ENCODE data around the gene FRMPD4.

FRMPD4 gene

DNA sequence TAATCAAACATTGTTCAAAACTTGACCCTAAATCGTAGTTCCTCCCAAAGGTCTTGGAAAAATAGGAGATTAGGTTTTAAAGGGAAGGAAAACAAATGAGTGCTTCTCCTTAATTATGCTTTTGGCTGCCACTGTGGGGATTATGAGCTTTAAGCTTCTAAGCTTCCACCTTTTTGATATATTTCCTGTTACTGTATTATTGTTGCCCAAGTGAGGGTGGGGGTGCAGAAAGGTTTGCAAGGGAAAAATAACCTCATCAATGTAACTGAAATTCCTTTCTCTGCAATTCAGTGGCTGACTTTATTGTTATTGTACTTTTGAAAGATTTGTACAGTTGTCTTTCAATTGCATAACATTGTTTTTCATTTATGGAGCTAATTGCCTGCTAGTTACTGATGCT, 285.1 kb downstream of the FRMPD4 start:
- DNase-seq (ENCODE audit: low read depth in 1 of 2, low spot score in 1 of 2): no peak

DNA sequence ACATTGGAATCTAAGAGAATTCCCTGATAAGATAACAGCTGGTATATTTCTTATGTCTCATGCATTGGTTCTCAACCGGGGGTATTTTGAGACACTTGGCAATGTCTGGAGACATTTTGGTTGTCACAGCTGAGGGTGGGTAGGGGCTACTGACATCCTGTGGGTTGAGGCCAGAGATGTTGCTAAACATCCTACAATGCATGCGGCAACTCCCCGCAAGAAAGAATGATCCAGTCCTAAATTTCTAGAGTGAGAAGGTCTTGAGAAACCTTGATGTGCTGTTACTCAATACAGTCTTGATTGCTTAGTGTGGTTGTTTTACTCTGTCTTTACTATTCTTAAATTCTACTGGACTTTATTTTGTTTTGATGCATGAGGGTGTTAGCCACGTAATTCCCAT, 287.2 kb downstream of the FRMPD4 start:
- no peak for DNase-seq (ENCODE audit: low read depth in 1 of 2, low spot score in 1 of 2)

DNA sequence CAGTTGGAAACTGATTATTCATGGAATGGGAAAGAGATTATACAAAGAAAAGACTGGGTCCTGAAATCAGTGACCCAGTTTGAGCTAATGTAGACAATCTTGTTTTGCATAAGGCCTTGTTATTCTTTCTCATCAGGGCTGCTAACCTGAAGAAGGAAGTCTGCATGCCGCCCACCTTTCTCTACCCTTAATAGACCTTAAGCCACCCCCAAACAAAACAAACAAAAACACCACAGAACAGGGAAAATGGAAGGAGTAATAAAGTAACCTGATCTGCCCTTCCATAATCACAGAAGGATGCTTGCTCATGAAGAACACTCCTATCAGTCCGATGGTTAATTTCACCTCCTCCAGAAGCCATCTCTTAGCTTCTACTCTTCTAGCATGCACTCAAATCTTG, 288.1 kb downstream of the FRMPD4 start:
- no peak for DNase-seq (ENCODE audit: low read depth in 1 of 2, low spot score in 1 of 2)

DNA sequence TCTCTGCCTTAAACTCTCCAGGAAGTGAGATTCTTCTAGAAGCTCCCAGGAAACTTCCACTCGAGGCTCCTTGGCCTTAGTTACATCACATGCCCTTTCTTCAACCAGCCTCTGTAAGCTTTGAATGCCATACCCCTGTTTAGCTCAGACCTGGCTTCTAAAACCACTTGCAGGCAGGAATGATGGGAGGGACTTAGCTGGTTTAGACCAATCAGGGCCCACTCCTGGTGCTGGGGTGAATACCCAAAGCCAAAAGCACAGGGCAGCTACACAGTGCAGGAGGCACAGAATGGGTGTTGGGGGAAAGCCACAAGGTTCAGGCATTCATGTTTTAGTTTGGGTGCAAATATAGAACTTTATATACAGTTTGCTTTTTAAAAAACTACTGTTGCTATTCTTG, 296.2 kb downstream of the FRMPD4 start:
- no peak for DNase-seq (ENCODE audit: low read depth in 1 of 2, low spot score in 1 of 2)

DNA sequence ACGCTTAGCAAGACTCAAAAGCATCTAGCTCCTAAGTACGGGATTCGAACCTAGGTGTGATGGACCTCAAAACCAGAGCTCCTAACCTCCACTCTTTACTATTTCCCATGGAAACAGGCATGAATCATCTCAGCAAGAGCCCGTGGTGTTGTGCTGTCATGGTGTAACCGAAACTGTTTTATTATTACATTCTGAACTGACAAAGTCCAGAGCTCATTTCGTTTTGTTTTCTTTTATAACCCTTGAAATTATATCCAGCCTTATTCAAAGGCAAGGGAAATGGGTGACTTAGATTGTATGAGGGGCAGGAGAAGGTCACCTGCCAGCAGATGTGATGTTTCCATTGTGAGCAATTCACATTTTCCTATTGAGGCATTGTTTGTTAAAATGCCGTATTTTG, 301.1 kb downstream of the FRMPD4 start:
- DNase-seq (ENCODE audit: low read depth in 1 of 2, low spot score in 1 of 2): no peak

DNA sequence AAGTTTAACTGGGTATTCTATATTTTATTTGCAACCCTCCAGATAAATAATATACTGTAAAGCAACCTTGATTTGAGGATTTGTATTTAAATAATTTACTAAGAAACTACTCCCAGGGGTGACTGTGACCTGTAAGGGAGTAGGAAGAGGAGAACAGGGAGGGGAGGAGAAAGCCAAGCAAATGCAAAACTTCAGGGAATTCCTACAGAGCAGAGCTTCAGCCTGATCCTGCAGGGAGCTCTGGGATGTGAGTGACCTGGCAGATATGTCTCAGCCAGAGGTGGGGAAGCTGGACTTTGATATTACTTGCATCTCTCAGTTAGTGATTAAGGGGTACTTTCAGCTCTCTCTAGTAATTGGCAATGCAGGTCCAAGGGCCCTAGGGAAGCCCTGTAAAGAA, 302.0 kb downstream of the FRMPD4 start:
- DNase-seq (ENCODE audit: low read depth in 1 of 2, low spot score in 1 of 2): no peak

DNA sequence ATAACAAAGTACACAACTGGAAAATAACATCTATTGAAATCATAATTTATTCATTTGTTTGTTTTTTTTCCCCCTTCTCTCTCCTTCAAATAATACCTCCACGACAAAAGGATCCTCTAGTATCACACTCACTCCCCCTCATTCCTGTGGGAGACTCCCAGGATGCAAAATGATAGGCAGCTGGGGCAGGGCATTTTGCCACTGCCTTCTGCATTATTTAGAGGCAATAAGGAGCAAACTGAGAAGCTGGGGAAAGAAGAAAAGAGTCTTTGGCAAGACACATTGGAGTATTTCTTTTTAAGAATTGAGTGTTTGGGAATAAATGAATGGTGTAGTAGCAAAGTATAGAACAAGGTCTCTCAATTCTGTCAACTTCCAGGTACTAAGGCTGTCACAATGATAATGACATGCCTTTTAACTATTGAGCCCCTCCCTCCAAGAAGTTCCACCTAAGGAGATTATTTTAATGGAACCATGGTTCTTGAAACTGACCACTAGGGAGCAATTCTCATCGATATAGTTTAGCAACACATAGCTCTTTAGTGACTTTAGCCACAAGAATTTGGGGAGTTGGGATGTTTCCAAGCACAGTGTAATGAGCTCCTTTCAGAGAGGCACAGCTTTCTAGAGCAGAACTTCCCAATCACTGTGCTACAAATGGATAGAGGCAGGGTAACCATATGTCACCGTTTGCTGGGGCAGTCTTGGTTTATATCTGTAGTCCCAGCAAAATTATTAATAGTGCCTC, 303.3 kb downstream of the FRMPD4 start:
- no peak for DNase-seq (ENCODE audit: low read depth in 1 of 2, low spot score in 1 of 2)

DNA sequence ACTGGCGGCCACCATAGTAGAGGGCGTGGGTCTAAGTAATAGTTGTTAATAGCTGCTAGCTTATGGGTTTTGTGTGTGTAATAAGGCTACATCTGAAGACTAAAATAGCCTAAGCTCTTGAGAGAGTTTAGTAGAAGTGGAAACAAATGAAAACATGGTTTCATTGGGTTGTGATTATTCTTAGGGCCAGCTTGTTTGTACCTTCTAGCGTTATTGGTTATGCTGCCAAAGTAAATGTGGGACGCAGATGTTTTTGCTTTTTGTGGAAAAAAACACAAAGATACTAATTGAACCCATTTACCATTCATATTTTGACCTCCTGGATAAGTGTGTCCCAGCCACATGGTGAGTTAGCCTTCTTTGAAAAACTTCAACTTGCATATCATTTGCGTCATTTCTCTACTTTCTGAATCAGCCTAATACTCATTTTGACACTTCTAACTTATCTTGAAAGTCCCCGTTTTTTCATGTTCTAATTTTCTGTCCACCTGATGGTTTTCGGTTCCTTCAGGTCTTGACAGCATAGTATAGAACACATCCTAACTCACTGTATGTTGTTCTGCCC, 305.3 kb downstream of the FRMPD4 start:
- DNase-seq (ENCODE audit: low read depth in 1 of 2, low spot score in 1 of 2): no peak

DNA sequence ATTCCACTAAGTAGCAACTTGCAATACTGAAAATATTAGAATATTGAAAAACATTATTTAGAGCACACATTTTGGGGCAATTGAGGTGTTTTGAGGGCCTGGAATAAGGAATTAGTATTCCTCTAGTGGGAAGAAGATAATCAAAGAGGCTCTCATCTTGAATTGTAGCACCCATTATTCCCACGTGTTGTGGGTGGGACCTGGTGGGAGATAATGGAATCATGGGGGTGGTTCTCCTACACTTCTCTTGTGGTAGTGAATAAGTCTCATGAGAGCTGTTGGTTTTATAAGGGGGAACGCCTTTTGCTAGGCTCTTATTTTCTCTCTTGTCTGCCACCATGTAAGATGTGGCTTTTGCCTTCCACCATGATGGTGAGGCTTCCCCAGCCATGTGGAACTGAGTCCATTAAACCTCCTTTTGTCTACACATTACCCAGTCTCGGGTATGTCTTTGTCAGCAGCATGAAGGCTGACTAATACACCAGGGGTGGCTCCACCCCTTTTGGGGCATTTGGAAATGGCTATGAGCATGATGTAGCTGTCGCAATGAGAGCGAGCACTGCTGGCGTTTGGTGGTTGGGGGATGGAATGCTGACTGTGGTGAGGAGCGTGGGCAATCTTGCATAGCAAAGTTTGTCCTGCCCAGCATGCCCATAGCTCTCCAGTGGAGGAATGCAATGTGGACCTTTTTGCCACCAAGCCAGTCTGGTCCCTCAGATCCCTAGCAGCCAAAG, 308.2 kb downstream of the FRMPD4 start:
- no peak for DNase-seq (ENCODE audit: low read depth in 1 of 2, low spot score in 1 of 2)

DNA sequence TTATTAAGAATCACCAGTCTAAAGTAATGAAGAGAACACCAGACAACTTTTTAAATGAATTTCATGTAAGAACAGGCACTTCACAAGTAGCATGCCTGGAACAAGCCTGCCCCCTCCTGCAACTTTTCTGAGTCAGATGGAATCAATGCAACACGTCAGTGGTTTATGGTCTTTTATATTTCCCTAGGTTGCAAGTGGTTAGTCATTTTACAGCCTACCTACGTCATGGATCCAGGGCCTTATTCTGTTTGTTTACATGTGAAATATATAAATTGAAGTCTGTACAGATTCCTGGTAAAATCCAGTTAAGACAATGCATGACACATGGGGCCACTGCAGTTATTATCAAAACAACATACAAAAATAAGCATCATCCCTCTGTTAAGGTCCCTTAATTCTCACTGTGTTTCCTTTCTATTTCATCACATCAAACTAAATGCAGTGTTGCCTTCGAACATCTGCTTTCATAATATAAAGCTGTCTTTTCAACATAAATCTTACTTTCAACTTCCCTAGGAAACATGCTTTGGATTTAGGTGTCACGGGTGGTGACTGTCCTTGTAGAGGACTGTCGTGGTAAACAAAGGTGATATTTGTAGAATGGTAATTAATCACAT, 309.3 kb downstream of the FRMPD4 start:
- DNase-seq (ENCODE audit: low read depth in 1 of 2, low spot score in 1 of 2): no peak

DNA sequence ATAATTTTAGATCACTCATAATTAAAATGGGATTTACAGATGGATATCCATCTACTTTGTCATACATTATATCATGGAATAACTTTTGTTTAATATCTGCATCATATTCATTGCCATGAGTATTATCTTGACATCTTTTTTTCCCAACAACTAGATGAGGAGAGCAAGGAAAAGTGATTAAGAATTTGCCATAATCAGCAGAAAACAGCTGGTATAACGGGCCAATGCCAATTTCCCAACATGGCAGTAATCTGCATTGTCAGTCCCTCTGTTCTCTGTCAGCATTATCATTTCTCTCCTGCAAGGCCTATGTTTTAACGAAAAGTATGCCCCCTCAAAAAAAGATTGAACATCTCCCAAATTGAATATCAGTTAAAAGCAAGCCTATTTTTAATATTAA, 314.0 kb downstream of the FRMPD4 start:
- DNase-seq (ENCODE audit: low read depth in 1 of 2, low spot score in 1 of 2): no peak

DNA sequence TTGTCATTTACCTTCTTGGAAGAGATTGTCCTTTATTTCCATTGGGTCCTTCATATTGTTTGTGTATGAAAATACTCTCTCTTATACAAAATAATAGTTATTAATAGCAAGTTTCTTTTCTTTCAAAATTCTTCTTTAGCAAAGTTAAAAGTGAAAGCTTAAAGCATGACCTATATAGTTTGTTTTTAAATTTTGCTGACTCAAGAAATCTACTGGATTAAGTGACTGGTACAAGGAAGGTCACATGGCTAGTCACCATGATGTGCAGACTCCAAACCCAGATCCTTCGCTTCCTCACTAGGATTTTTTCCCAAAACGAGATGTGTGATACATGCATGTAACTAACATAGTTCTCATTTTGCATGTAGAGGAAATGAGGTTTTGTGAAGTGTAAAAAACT, 322.7 kb downstream of the FRMPD4 start:
- DNase-seq (ENCODE audit: low read depth in 1 of 2, low spot score in 1 of 2): no peak

DNA sequence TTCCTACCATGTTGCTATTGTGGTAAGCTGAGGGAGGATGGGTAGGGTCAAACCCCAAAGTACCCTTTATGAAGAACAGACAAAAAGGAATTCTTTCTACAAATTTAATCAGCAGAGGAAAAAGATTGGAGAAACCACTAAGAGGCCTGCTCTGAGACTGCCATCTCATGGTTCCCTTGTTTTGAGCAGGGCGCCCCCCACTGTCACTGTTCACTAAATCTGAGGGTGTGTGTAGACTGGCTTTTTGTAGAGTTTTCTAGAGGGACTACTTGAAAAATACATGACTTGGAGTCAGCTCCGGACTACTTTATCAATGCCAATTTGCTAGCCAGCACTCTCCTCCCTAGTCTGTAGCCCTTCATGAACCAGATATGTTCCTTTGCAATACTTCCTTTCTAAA, 324.8 kb downstream of the FRMPD4 start:
- DNase-seq (ENCODE audit: low read depth in 1 of 2, low spot score in 1 of 2): no peak

DNA sequence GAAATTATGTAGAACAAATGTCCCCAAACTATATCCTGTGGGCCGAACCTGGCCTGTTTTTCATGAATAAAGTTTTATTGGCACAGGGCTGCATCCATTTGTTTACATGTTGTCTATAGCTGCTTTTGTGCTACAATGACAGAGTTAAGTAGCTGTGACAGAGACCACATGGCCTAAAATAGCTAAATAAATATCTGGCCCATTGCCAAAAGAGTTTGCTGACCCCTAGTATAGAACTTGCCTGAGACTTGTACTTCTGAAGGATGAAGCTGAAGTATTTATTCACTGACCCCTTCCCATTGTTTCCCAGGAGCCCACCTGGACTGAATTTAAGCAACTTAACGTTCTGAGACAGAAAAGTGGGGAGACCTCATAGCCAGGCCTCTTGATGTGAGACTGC, 325.6 kb downstream of the FRMPD4 start:
- no peak for DNase-seq (ENCODE audit: low read depth in 1 of 2, low spot score in 1 of 2)

DNA sequence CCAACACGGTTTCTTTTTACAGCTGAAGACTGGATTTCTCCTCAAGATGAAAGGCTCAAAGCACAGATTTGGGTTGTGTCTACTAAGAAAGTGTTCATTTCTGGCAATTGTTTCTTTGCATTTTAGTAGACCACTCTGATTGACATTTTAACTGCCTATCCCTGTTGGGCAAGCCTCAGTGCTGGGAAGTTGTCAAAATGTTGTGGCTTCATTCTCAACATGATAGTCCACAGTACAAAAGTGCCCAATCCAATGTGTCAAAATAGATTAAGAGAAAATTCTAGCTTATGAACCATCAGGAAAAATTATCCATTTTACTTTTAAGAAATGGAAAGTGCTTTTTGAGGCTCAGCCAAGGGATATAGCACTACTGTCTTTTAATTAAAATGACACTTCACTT, 329.0 kb downstream of the FRMPD4 start:
- DNase-seq (ENCODE audit: low read depth in 1 of 2, low spot score in 1 of 2): no peak

DNA sequence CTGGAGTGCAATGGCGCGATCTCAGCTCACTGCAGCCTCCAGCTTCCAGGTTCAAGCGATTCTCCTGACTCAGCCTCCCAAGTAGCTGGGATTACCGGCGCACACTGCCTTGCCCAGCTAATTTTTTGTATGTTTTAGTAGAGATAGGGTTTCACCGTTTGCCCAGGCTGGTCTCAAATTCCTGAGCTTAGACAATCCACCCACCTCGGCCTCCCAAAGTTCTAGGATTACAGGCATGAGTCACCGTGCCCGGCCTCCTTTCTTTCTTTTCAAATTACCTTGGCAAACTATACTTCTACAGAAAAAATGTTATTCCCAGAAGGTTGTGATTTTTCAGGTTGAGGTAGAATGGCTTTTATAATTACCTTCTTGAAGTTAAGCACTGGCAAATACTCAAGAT, 331.0 kb downstream of the FRMPD4 start:
- no peak for DNase-seq (ENCODE audit: low read depth in 1 of 2, low spot score in 1 of 2)

DNA sequence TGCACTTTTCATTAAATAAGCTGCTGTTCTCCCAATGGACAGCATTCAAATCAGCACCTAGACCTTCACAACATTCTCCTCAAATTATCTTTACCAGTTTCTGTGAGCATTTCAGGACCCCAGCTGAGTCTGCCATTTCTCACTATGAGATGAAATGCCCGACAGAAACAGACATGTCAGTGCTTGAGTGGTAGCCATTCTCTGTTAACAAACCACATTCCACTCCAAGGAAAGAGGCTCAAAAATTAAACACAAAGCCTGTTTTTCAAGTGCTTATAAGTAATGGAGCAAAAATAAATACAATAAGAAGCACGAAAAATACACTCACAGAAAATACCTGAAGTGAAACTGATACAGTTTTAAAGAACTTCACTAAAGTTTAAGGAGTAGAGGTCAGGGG, 332.8 kb downstream of the FRMPD4 start:
- no peak for DNase-seq (ENCODE audit: low read depth in 1 of 2, low spot score in 1 of 2)

DNA sequence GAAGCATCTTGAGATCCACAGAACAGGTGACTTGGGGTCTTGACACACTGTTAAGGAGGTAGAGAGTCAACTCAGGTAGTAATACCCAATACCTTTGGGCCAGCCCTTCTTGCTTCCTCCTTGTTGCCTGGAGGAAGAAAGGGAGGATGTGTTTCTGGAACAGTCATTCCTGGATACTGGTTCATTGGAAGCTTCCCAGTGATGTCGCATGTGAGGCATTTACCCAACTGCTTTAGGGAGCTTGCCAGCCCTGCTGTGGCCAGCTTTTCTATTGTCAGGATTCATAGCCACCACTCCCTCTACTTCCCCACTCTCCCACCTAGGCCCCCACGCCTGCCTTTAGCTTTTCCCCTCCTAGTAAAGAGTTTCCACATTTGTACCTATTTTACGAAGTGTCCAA, 342.7 kb downstream of the FRMPD4 start:
- DNase-seq (ENCODE audit: low read depth in 1 of 2, low spot score in 1 of 2): no peak

DNA sequence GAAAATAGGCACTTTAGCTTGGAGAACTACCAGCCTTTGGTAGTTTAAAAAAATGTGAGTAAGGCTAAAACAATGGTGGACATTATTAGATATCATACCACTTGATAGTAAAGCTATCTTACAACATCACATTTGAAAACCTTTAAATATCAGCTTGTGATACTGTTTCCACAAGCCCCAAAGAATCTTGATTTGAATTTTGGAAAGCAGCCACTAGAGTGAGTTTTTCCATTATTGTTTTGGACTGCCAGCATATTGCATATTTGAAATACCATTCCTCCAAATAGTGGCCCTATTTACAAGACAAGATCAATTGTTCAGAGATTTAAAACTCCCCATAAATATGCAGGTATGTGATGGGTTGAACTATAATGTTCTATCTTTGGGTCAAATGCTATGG, 349.9 kb downstream of the FRMPD4 start:
- DNase-seq (ENCODE audit: low read depth in 1 of 2, low spot score in 1 of 2): no peak

DNA sequence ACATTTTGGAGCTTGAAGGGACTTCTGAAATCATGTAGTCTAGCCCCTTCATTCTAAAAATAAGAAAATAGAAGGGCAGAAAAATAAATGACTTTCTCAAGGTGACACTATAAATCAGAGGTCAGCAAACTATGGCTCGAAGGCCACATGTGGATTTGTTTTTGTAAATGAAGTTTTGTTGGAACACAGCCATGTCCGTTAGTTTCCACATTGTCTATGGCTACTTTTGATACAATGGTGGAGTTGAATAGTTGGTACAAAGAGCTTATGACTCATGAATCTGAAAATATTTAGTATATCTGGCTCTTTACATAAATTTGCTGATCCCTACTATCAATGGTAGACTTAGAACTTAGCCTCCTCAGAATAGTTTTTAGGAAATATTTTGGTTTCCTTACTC, 350.5 kb downstream of the FRMPD4 start:
- DNase-seq (ENCODE audit: low read depth in 1 of 2, low spot score in 1 of 2): no peak

DNA sequence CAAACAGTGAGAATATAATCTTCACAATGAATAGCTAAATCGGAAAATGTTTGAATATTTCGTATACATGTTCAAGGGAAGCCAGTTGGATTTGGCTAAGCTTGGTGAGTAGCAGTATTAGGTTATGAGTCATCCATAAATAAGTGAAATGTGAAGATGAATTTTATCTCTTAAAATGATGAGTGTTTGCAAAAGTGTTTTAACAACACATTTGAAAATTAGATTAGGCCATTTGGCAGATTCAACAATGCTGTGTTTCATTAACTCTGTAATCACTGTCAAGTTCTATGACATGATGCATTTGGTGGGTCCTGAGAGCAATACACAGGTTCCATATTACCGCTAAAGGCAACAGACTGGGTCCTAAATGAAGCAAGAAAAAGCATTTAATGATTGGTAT, 351.1 kb downstream of the FRMPD4 start:
- DNase-seq (ENCODE audit: low read depth in 1 of 2, low spot score in 1 of 2): no peak

Measured in stimulated activated CD4-positive, alpha-beta T cell treated with anti-CD3 and anti-CD28 coated beads, Interleukin-15, amount 100 ng/mL, for 1 hour (primary cell).